CD4-positive, CD25-positive, alpha-beta regulatory T cell (primary cell): ENCODE results near the gene BHLHE40. TPM values are rescaled to one million over a fixed set of nuclear protein-coding genes. Genes with fewer than 3 reads are reported as not detected.
"Not testable (repeated sequence)": the region's sequence is repeated elsewhere in the genome, so short reads cannot be mapped to it uniquely, and the experiment has no call there.

Experiments used
- ATAC-seq, 2 donors: fragments of 150-1000 bp; cut with Tn5 transposase; one replicate each; pipeline ENCODE4 v1.10.0; 2021; ENCODE audit warnings: low read depth in 2 of 2, moderate number of reproducible peaks in 2 of 2, moderate library complexity in 1 of 2
- DNase-seq, 3 donors: peaks; one replicate each; pipeline versions ENCODE4 v3.0.0 to v3.0.0-alpha.2; 2012 to 2022; ENCODE audit warnings: mixed read lengths in 1 of 3
- H3K27ac ChIP-seq: one replicate; pipeline ENCODE4 v1.7.0; 2013; ENCODE audit warnings: mild to moderate bottlenecking, low read length; ENCODE audit not compliant: insufficient read depth, poor library complexity, severe bottlenecking
- H3K27me3 ChIP-seq: one replicate; pipeline ENCODE4 v1.7.0; 2013; ENCODE audit warnings: low read length; ENCODE audit not compliant: control insufficient read depth, insufficient read depth
- H3K36me3 ChIP-seq: one replicate; pipeline ENCODE4 v1.7.0; 2013; ENCODE audit warnings: mild to moderate bottlenecking, low read length, moderate library complexity; ENCODE audit not compliant: control insufficient read depth, insufficient read depth
- H3K4me1 ChIP-seq: 2 replicates; pipeline ENCODE4 v1.7.0; 2013; ENCODE audit warnings: mild to moderate bottlenecking, low read length; ENCODE audit not compliant: insufficient read depth, control insufficient read depth, poor library complexity, severe bottlenecking
- H3K4me3 ChIP-seq: one replicate; pipeline ENCODE4 v1.7.0; 2013; ENCODE audit warnings: low read depth, mild to moderate bottlenecking, low read length, moderate library complexity
- H3K9me3 ChIP-seq, 2 experiments: 1 replicate in 1 of 2; 2 replicates in 1 of 2; pipeline ENCODE4 v1.7.0; 2013; ENCODE audit warnings: low read length in 2 of 2, mild to moderate bottlenecking in 1 of 2, moderate library complexity in 1 of 2; ENCODE audit not compliant: control insufficient read depth in 2 of 2
- H3K27ac Mint-ChIP-seq, 3 donors: one replicate each; pipeline ENCODE4 v1.8.0; 2020 to 2022; ENCODE audit warnings: mild to moderate bottlenecking in 3 of 3, mixed read lengths in 3 of 3, moderate library complexity in 2 of 3
- H3K27me3 Mint-ChIP-seq: one replicate; pipeline ENCODE4 v1.8.0; 2022; ENCODE audit warnings: mild to moderate bottlenecking, mixed read lengths
- H3K36me3 Mint-ChIP-seq: one replicate; pipeline ENCODE4 v1.8.0; 2020; ENCODE audit warnings: mixed read lengths
- H3K4me1 Mint-ChIP-seq, 4 donors: one replicate each; pipeline ENCODE4 v1.8.0; 2020 to 2022; ENCODE audit warnings: mixed read lengths in 4 of 4, mild to moderate bottlenecking in 1 of 4
- H3K4me3 Mint-ChIP-seq, 4 donors: one replicate each; pipeline ENCODE4 v1.8.0; 2020 to 2022; ENCODE audit warnings: mild to moderate bottlenecking in 4 of 4, mixed read lengths in 4 of 4, moderate library complexity in 3 of 4
- H3K9me3 Mint-ChIP-seq, 7 donors: one replicate each; pipeline ENCODE4 v1.8.0; 2020 to 2022; ENCODE audit warnings: mixed read lengths in 7 of 7, mild to moderate bottlenecking in 3 of 7, moderate library complexity in 2 of 7
- polyA plus RNA-seq, 4 donors: library from polyadenylated mRNA; unstranded; fragments of 300-500 nt; fragmentation: Illumina TruSeq; gene quantifications; one replicate each; pipeline ENCODE4 v1.2.3, GENCODE V29; 2021
- total RNA-seq: library from RNA; stranded (reverse); gene quantifications from one replicate; pipeline ENCODE4 v1.2.3, GENCODE V29; 2022

The BHLHE40 gene
- total and polyA plus RNA-seq, 5 donors from 2014 or later: 0.65 to 44.4 (median 0.75) TPM

GRCh38 chr3:4950948-4951347 is 28.3 kb upstream of the BHLHE40 start:
- no peaks in the 10 kb centered on the region for H3K36me3 Mint-ChIP-seq

GRCh38 chr3:4953119-4953518 is 26.1 kb upstream of the BHLHE40 start:
- no peak overlapping the region for H3K27ac ChIP-seq
- Mint-ChIP-seq H3K4me1 (peaks cover 0 to 7% (median 0%) of the 10 kb centered on the region in 4 donors), H3K36me3 (no peaks in the 10 kb centered on the region), H3K27me3 (peaks cover 10% of the 10 kb centered on the region), H3K27ac (no peak overlapping the region), H3K4me3 (no peak overlapping the region), H3K9me3 (peaks cover 0 to 4% (median 0%) of the 10 kb centered on the region in 7 donors)
- no peak for ATAC-seq
- no peak overlapping the region for H3K4me3 ChIP-seq
- no peaks in the 10 kb centered on the region for H3K27me3 ChIP-seq
- H3K9me3 ChIP-seq: no peaks in the 10 kb centered on the region
- no peaks in the 10 kb centered on the region for H3K36me3 ChIP-seq
- DNase-seq: no peak
- no peaks in the 10 kb centered on the region for H3K4me1 ChIP-seq

More at GRCh38 chr3:4950948-4951347, 28.3 kb upstream of the BHLHE40 start:
- Histone ChIP-seq H3K27me3 (no peaks in the 10 kb centered on the region), H3K4me3 (no peak overlapping the region), H3K27ac (no peak overlapping the region), H3K9me3 (no peaks in the 10 kb centered on the region), H3K4me1 (no peaks in the 10 kb centered on the region), H3K36me3 (no peaks in the 10 kb centered on the region)
- peak overlapping the region in 2 of 4 donors; percentile 10 to 45 for H3K4me3 Mint-ChIP-seq
- no peaks in the 10 kb centered on the region for H3K27me3 Mint-ChIP-seq
- DNase-seq: no peak
- peaks cover 0 to 2% (median 0%) of the 10 kb centered on the region in 7 donors for H3K9me3 Mint-ChIP-seq
- no peak overlapping the region for H3K27ac Mint-ChIP-seq
- H3K4me1 Mint-ChIP-seq: peaks cover 0 to 2% (median 0%) of the 10 kb centered on the region in 4 donors
- ATAC-seq: no peak

- Mint-ChIP-seq H3K27ac (no peak overlapping the region), H3K4me1 (peaks cover 0 to 6% (median 0%) of the 10 kb centered on the region in 4 donors), H3K27me3 (peaks cover 10% of the 10 kb centered on the region), H3K9me3 (peaks cover 0 to 11% (median 5%) of the 10 kb centered on the region in 7 donors), H3K4me3 (no peak overlapping the region), H3K36me3 (peaks cover 3% of the 10 kb centered on the region)
- Histone ChIP-seq H3K4me1 (no peaks in the 10 kb centered on the region), H3K27me3 (no peaks in the 10 kb centered on the region), H3K9me3 (peaks cover 4 to 6% of the 10 kb centered on the region in 2 experiments), H3K27ac (no peak overlapping the region), H3K4me3 (no peak overlapping the region), H3K36me3 (no peaks in the 10 kb centered on the region)
- DNase-seq: no peak
- ATAC-seq: no peak
Observed at GRCh38 chr3:4954256-4955000, 24.8 kb upstream of the BHLHE40 start.

- H3K27ac Mint-ChIP-seq: no peak overlapping the region
- no peak for DNase-seq
- peaks cover 0 to 12% (median 5%) of the 10 kb centered on the region in 7 donors for H3K9me3 Mint-ChIP-seq
- Histone ChIP-seq H3K27ac (no peak overlapping the region), H3K9me3 (peaks cover 4 to 6% of the 10 kb centered on the region in 2 experiments), H3K27me3 (no peaks in the 10 kb centered on the region), H3K4me3 (no peak overlapping the region), H3K4me1 (no peaks in the 10 kb centered on the region), H3K36me3 (no peaks in the 10 kb centered on the region)
- peaks cover 3% of the 10 kb centered on the region for H3K36me3 Mint-ChIP-seq
- H3K4me3 Mint-ChIP-seq: no peak overlapping the region
- peaks cover 0 to 6% (median 0%) of the 10 kb centered on the region in 4 donors for H3K4me1 Mint-ChIP-seq
- no peak for ATAC-seq
- H3K27me3 Mint-ChIP-seq: peaks cover 10% of the 10 kb centered on the region
Observed at GRCh38 chr3:4956099-4956498, 23.1 kb upstream of the BHLHE40 start.

GRCh38 chr3:4956738-4957137 is 22.5 kb upstream of the BHLHE40 start:
- peaks cover 10% of the 10 kb centered on the region for H3K27me3 Mint-ChIP-seq
- Histone ChIP-seq H3K9me3 (peaks cover 4 to 6% of the 10 kb centered on the region in 2 experiments), H3K4me1 (no peaks in the 10 kb centered on the region), H3K4me3 (no peak overlapping the region), H3K27ac (no peak overlapping the region), H3K27me3 (no peaks in the 10 kb centered on the region), H3K36me3 (no peaks in the 10 kb centered on the region)
- peaks cover 0 to 6% (median 0%) of the 10 kb centered on the region in 4 donors for H3K4me1 Mint-ChIP-seq
- no peak for DNase-seq
- H3K27ac Mint-ChIP-seq: no peak overlapping the region
- peaks cover 0 to 12% (median 5%) of the 10 kb centered on the region in 7 donors for H3K9me3 Mint-ChIP-seq
- ATAC-seq: no peak
- H3K36me3 Mint-ChIP-seq: peaks cover 3% of the 10 kb centered on the region
- H3K4me3 Mint-ChIP-seq: no peak overlapping the region

GRCh38 chr3:4957978-4958377 is 21.3 kb upstream of the BHLHE40 start:
- DNase-seq: no peak
- Histone ChIP-seq H3K4me1 (no peaks in the 10 kb centered on the region), H3K27me3 (no peaks in the 10 kb centered on the region), H3K4me3 (no peak overlapping the region), H3K27ac (no peak overlapping the region), H3K9me3 (peaks cover 4 to 6% of the 10 kb centered on the region in 2 experiments), H3K36me3 (no peaks in the 10 kb centered on the region)
- Mint-ChIP-seq H3K4me3 (no peak overlapping the region), H3K9me3 (peaks cover 0 to 12% (median 5%) of the 10 kb centered on the region in 7 donors), H3K4me1 (peaks cover 0 to 6% (median 0%) of the 10 kb centered on the region in 4 donors), H3K27me3 (peaks cover 15% of the 10 kb centered on the region), H3K36me3 (peaks cover 3% of the 10 kb centered on the region), H3K27ac (no peak overlapping the region)
- no peak for ATAC-seq

- Histone ChIP-seq H3K9me3 (peaks cover 4 to 6% of the 10 kb centered on the region in 2 experiments), H3K4me1 (no peaks in the 10 kb centered on the region), H3K27me3 (no peaks in the 10 kb centered on the region), H3K36me3 (no peaks in the 10 kb centered on the region), H3K4me3 (no peak overlapping the region), H3K27ac (no peak overlapping the region)
- H3K4me3 Mint-ChIP-seq: no peak overlapping the region
- no peak overlapping the region for H3K27ac Mint-ChIP-seq
- H3K9me3 Mint-ChIP-seq: peaks cover 0 to 12% (median 5%) of the 10 kb centered on the region in 7 donors
- H3K36me3 Mint-ChIP-seq: peaks cover 3% of the 10 kb centered on the region
- DNase-seq (no peak), ATAC-seq (no peak)
- H3K4me1 Mint-ChIP-seq: peaks cover 0 to 6% (median 0%) of the 10 kb centered on the region in 4 donors
- H3K27me3 Mint-ChIP-seq: peaks cover 24% of the 10 kb centered on the region
Observed at GRCh38 chr3:4959180-4959579, 20.1 kb upstream of the BHLHE40 start.

GRCh38 chr3:4961865-4962264 is 17.4 kb upstream of the BHLHE40 start:
- not testable (repeated sequence) for ATAC-seq, H3K36me3 ChIP-seq, H3K27me3 ChIP-seq, H3K4me3 Mint-ChIP-seq, H3K27ac ChIP-seq, H3K27ac Mint-ChIP-seq, H3K4me3 ChIP-seq, H3K9me3 ChIP-seq, H3K36me3 Mint-ChIP-seq, DNase-seq
- peaks cover 13% of the 10 kb centered on the region for H3K4me1 ChIP-seq
- H3K27me3 Mint-ChIP-seq: peaks cover 22% of the 10 kb centered on the region
- H3K9me3 Mint-ChIP-seq: peaks cover 0 to 28% (median 7%) of the 10 kb centered on the region in 7 donors
- peaks cover 5 to 21% (median 10%) of the 10 kb centered on the region in 4 donors for H3K4me1 Mint-ChIP-seq
